Smooth muscle cell (in vitro differentiated cells): ENCODE results near the gene YWHAH. TPM values are rescaled to one million over a fixed set of nuclear protein-coding genes. Genes with fewer than 3 reads are reported as not detected.

Experiments used
- DNase-seq: peaks from one replicate; lab custom pipeline; 2025; ENCODE audit not compliant: unreplicated experiment; lab: John Stamatoyannopoulos, UW
- H2AFZ ChIP-seq: fragments of 200-600 bp; sonication (generic); 2 replicates; pipeline ENCODE4 v1.6.0; 2016; ENCODE audit warnings: antibody characterized with exemption, low read depth, mild to moderate bottlenecking
- H3F3A ChIP-seq: fragments of 200-600 bp; sonication (generic); 2 replicates; pipeline ENCODE4 v1.6.0; 2017; ENCODE audit warnings: antibody characterized with exemption, low read depth
- H3K27ac ChIP-seq: fragments of 200-600 bp; sonication (generic); 2 replicates; pipeline ENCODE4 v1.5.1; 2016; ENCODE audit warnings: low read depth, mild to moderate bottlenecking
- H3K27me3 ChIP-seq: fragments of 200-600 bp; sonication (generic); 2 replicates; pipeline ENCODE4 v1.6.1; 2016; ENCODE audit warnings: low read depth, mild to moderate bottlenecking
- H3K36me3 ChIP-seq: fragments of 200-600 bp; sonication (generic); 2 replicates; pipeline ENCODE4 v1.5.1; 2016; ENCODE audit warnings: low read depth
- H3K4me1 ChIP-seq: fragments of 200-600 bp; sonication (generic); 2 replicates; pipeline ENCODE4 v1.5.1; 2016; ENCODE audit warnings: low read depth
- H3K4me2 ChIP-seq: fragments of 200-600 bp; sonication (generic); 2 replicates; pipeline ENCODE4 v1.6.0; 2016; ENCODE audit warnings: mild to moderate bottlenecking
- H3K4me3 ChIP-seq: fragments of 200-600 bp; sonication (generic); 2 replicates; pipeline ENCODE4 v1.5.1; 2016; ENCODE audit warnings: mild to moderate bottlenecking
- H3K79me2 ChIP-seq: fragments of 200-600 bp; sonication (generic); 2 replicates; pipeline ENCODE4 v1.6.0; 2016; ENCODE audit warnings: low read depth, mild to moderate bottlenecking
- H3K9ac ChIP-seq: fragments of 200-600 bp; sonication (generic); 2 replicates; pipeline ENCODE4 v1.6.0; 2016; ENCODE audit warnings: low read depth
- H3K9me3 ChIP-seq: fragments of 200-600 bp; sonication (generic); replicated peaks from 2 replicates; pipeline ENCODE4 v1.5.1; 2016; ENCODE audit warnings: low read depth
- H4K20me1 ChIP-seq: fragments of 200-600 bp; sonication (generic); 2 replicates; pipeline ENCODE4 v1.6.0; 2016; ENCODE audit warnings: low read depth
- CTCF ChIP-seq: fragments of 200-600 bp; sonication (generic); IDR thresholded peaks from 2 replicates; pipeline ENCODE4 v1.5.1; 2017; ENCODE audit warnings: borderline replicate concordance, mild to moderate bottlenecking, antibody characterized with exemption; ENCODE audit not compliant: insufficient read depth, poor library complexity, severe bottlenecking
- WGBS: methylation state at CpG from one replicate; pipeline ENCODE4 v1.1.7; 2016; ENCODE audit warnings: low lambda C conversion rate; 5-methylcytosine and 5-hydroxymethylcytosine counted together
- polyA plus RNA-seq: library from polyadenylated mRNA; unstranded; fragments of >200 nt; fragmentation: Nextera tagmentation; extraction: Ambion mirVana; gene quantifications from 2 replicates; pipeline ENCODE4 v1.2.1, GENCODE V29; 2016
- total RNA-seq: library from RNA; depleted of rRNA; stranded (reverse); fragments of >200 nt; gene quantifications from 2 replicates; pipeline ENCODE4 v1.2.3, GENCODE V29; 2014

The YWHAH gene
- total and polyA plus RNA-seq, 2 experiments from 2014 or later, result 74.4 to 101 TPM

DNA sequence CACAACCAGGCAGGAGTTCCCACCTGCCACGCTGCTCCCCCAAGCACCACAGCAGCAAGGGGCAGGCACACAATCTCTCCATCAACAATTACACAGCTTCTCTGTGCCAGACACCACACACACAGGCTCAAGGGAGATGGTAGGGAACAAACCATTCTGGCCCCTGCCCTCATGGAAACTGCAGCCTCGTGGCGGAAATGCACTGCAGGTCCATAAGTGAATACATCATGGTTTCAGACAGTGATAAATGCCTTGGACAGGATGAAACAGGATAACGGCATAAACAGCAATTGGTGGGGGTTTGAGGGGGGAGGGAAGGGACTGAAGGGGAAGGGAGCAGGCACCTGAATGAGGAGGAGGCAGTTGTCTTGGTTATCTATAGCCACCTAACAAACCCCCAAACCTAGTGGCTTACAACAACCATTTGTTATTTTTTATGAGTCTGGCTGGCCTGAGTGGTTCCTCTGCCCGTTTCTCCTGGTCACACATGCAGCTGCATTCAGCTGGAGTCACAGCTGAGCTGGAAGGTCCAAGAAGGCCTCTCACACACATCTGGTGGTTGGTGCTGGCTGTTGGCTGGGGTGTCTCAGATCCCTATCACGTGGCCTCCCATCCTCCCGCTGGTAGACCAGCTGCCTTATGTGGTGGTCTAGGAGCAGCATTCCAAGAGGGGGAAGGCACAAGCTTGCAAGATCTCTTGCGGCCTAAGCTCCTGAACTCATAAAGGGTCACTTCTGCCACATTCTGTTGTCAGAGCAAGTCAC, 15.0 kb upstream of the YWHAH start:
- H3K9me3 ChIP-seq, result no peaks in the 10 kb centered on the region
- WGBS, result 56% methylated on average over 8 of the region's 8 CpGs
- no peak overlapping the region for H3K4me2 ChIP-seq
- no peaks in the 10 kb centered on the region for H3K4me1 ChIP-seq
- no peaks in the 10 kb centered on the region for H3K79me2 ChIP-seq
- no peak overlapping the region for H3K27ac ChIP-seq
- no peak overlapping the region for H3K9ac ChIP-seq
- H3K36me3 ChIP-seq, result no peaks in the 10 kb centered on the region
- H3F3A ChIP-seq, result no peaks in the 10 kb centered on the region
- no peak for DNase-seq
- H3K4me3 ChIP-seq, result no peak overlapping the region
- no peaks in the 10 kb centered on the region for H4K20me1 ChIP-seq
- no peak overlapping the region for H2AFZ ChIP-seq
- H3K27me3 ChIP-seq, result no peaks in the 10 kb centered on the region
- TF ChIP-seq CTCF, result no peak

DNA sequence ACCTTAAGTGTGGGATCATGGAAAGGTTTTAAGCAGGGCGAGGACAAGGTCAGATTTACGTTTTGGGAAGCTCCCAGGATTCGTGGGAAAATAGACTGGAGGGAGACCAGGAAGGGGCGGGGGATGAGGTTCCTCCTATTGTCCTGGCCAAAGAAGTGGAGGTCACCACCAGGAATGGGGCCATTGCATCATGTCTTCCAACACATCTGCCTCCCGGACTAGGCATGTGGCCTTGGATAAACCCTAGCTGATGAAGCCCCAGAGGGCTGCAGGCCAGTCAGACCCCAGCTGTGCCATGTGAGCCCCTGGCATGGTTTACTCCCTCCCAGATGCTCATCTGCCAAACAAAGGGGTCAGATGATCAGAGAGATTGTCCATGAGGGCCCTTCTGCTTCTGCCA, 11.5 kb upstream of the YWHAH start:
- Histone ChIP-seq H3K4me1 (peaks cover 8% of the 10 kb centered on the region), H3K9me3 (no peaks in the 10 kb centered on the region), H3K79me2 (no peaks in the 10 kb centered on the region), H3K4me3 (no peak overlapping the region), H3K27me3 (no peaks in the 10 kb centered on the region), H3K36me3 (no peaks in the 10 kb centered on the region), H3F3A (no peaks in the 10 kb centered on the region), H3K27ac (no peak overlapping the region), H3K4me2 (no peak overlapping the region), H3K9ac (no peak overlapping the region), H4K20me1 (no peaks in the 10 kb centered on the region), H2AFZ (no peak overlapping the region)
- TF ChIP-seq CTCF, result no peak
- WGBS, result 88% methylated on average over 5 of the region's 5 CpGs
- no peak for DNase-seq

DNA sequence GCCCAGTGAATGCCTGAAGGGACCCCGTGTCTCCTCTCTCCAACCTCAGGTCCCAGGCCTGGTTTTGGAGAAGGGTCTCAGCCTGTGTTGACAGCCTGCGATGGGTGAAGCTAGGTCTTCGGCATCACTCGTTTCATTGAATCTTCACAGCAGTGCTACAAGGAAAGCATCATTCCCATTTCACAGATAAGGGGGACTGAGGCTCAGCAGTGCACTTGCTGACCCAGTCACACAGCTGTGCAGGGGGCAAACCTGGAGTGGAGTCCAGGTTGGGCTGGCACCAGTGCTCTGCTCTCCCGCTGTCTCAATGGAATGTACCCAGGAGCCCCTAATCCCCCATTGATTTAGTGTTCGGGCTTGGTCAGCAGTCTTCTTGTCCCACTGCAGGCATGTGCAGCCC, 10.9 kb upstream of the YWHAH start:
- H3K4me3 ChIP-seq, result no peak overlapping the region
- WGBS, result 96% methylated on average over 6 of the region's 6 CpGs
- no peak for DNase-seq

More for the DNA sequence above, 10.9 kb upstream of the YWHAH start:
- Histone ChIP-seq H3K79me2 (no peaks in the 10 kb centered on the region), H3K27ac (no peak overlapping the region), H3K27me3 (no peaks in the 10 kb centered on the region), H3K9me3 (no peaks in the 10 kb centered on the region), H3K36me3 (no peaks in the 10 kb centered on the region), H3K9ac (no peak overlapping the region), H3K4me1 (peaks cover 8% of the 10 kb centered on the region), H3K4me2 (no peak overlapping the region), H4K20me1 (no peaks in the 10 kb centered on the region), H3F3A (no peaks in the 10 kb centered on the region), H2AFZ (no peak overlapping the region)
- no peak for TF ChIP-seq CTCF
